Aorta (tissue), 5 donors: ENCODE measurements around the gene AFF4. TPM values are rescaled to one million over a fixed set of nuclear protein-coding genes. Genes with fewer than 3 reads are reported as not detected.

Experiments used
- ATAC-seq: fragments of 200-7000 bp; cut with Tn5 transposase; one replicate; pipeline ENCODE4 v1.9.1; 2022; ENCODE audit warnings: moderate library complexity; ENCODE audit not compliant: low FRiP score
- DNase-seq, 2 donors: peaks; one replicate each; pipeline ENCODE4 v3.0.0-alpha.2; 2020
- H3K27ac ChIP-seq, 2 donors: one replicate each; pipeline ENCODE4 v1.5.1; 2013; ENCODE audit warnings: low read length in 2 of 2, mild to moderate bottlenecking in 2 of 2, moderate library complexity in 2 of 2, control low read depth in 1 of 2, inconsistent platforms in 1 of 2, low read depth in 1 of 2
- H3K27me3 ChIP-seq, 2 donors: one replicate each; pipeline ENCODE4 v1.6.1; 2013; ENCODE audit warnings: control low read depth in 1 of 2, low read length in 1 of 2, mild to moderate bottlenecking in 1 of 2, moderate library complexity in 1 of 2; ENCODE audit not compliant: insufficient read depth in 2 of 2, control insufficient read depth in 1 of 2
- H3K36me3 ChIP-seq, 2 donors: one replicate each; pipeline ENCODE4 v1.6.1; 2013; ENCODE audit warnings: control low read depth in 1 of 2, low read length in 1 of 2, mild to moderate bottlenecking in 1 of 2; ENCODE audit not compliant: insufficient read depth in 2 of 2, control insufficient read depth in 1 of 2
- H3K4me1 ChIP-seq, 2 donors: one replicate each; pipeline ENCODE4 v1.6.1; 2013; ENCODE audit warnings: low read length in 2 of 2, control low read depth in 1 of 2, mild to moderate bottlenecking in 1 of 2, moderate library complexity in 1 of 2; ENCODE audit not compliant: insufficient read depth in 2 of 2, control insufficient read depth in 1 of 2
- H3K4me3 ChIP-seq, 2 donors: one replicate each; pipeline ENCODE4 v1.5.1; 2013; ENCODE audit warnings: low read length in 2 of 2, control low read depth in 1 of 2, mild to moderate bottlenecking in 1 of 2
- H3K9me3 ChIP-seq: one replicate; pipeline ENCODE4 v1.6.1; 2013; ENCODE audit warnings: mild to moderate bottlenecking, low read length; ENCODE audit not compliant: control insufficient read depth
- WGBS, 2 donors: extraction: QIAGEN DNeasy Blood & Tissue Kit; methylation state at CpG; one replicate each; pipeline ENCODE4 v1.1.7; 2013; 5-methylcytosine and 5-hydroxymethylcytosine counted together
- intact Hi-C, 2 donors: fragments of 100-400 bp; cut with DNase I; formaldehyde crosslinking; loops; one replicate each; pipeline versions ENCODE4 v1.14.2 to v1.15.0; 2022
- polyA plus RNA-seq, 2 donors: library from polyadenylated mRNA; stranded (reverse); fragments of 200-250 nt; gene quantifications; one replicate each; pipeline ENCODE4 v1.2.3, GENCODE V29; 2013
- total RNA-seq, 2 donors: library from RNA; stranded (reverse); fragmentation: NEBNext Ultra II Directional; extraction: Animal tissue kit (Norgen Biotek cat#: 25700); gene quantifications; one replicate each; pipeline ENCODE4 v1.2.1, GENCODE V29; 2021
- donor health status: healthy with polysubstance abuse.
- donor health status: Bipolar disorder and iron deficiency.
- donor health status: DM: no; HTN: no; CAD: no.
- donor health status: DM: no; HTN: no; CAD: no.
- donor health status: DM: yes; HTN: yes; CAD: no.

Gene AFF4
- total and polyA plus RNA-seq, 4 donors, result 8.4 to 131 (median 58.9) TPM

DNA sequence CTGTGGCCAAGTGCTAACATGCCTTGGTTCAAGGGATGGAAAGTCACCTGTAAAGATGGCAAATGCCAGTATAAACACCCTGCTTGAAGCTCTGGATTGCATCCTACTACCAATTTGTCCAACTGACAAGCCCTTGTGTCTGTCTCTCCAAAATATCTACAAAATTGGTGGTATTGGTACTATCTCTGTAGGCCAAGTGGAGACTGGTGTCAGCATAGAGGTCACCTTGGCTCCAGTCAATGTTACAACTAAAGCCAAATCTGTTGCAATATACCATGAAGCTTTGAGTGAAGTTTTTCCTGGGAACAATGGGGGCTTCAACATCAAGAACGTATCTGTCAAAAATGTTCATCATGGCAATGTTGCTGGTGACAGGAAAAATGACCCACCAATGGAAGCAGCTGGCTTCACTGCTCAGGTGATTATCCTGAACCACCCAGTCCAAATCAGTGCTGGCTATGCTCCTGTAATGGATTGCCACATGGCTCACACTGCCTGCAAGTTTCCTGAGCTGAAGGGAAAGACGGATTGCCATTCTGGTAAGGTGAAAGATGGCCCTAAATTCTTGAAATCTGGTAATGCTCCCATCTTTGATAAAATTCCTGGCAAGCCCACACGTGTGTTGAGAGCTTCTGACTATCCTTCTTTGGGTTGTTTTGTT is 19.9 kb downstream of the AFF4 start:
- ATAC-seq, result no peak
- intact Hi-C loops, result no loop called here
- peaks cover 4 to 6% of the 10 kb centered on the region in 2 donors for H3K4me1 ChIP-seq
- H3K9me3 ChIP-seq, result no peaks in the 10 kb centered on the region
- H3K27ac ChIP-seq, result no peak overlapping the region
- no peak overlapping the region for H3K4me3 ChIP-seq
- DNase-seq, result no peak
- WGBS, 2 donors, result 70 to 72% methylated on average over 3 of the region's 3 CpGs
- H3K27me3 ChIP-seq, result no peaks in the 10 kb centered on the region
- H3K36me3 ChIP-seq, result no peaks in the 10 kb centered on the region

DNA sequence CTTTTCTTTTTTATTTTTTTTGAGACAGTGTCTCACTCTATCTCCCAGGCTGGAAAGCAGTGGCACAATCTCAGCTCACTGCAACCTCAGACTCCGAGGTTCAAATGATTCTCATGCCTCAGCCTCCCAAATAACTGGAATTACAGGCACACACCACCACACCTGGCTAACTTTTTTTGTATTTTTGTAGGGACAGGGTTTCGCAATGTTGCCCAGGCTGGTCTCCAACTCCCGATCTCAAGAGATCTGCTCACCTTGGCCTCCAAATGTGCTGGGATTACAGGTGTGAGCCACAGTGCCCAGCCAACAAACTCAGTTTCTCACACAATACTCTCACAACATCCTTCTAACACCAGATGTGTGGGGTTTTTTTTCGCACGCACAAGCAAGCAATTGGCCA is 22.1 kb downstream of the AFF4 start:
- Histone ChIP-seq H3K9me3 (no peaks in the 10 kb centered on the region), H3K27ac (no peak overlapping the region), H3K4me3 (no peak overlapping the region), H3K36me3 (no peaks in the 10 kb centered on the region), H3K4me1 (peaks cover 4 to 6% of the 10 kb centered on the region in 2 donors), H3K27me3 (no peaks in the 10 kb centered on the region)
- ATAC-seq, result no peak
- intact Hi-C loops, result no loop called here
- 93% methylated on average over 5 of the region's 5 CpGs for WGBS, 2 donors
- DNase-seq, result no peak

DNA sequence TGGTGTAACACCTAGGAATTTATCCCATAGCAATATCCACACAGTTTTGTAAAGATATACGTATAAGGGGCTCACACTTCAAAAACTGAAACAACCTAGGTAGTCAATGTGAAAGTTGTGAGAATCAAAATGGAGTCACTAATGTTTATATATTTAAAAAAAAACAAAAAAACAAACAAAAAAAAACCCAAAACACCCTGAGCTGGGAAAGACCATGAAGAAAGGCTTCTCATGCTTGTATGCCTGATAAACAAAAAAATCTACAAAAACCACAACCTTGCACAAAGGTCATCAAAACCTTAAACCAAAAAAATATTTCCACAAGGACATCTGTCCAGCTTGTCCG is 35.4 kb downstream of the AFF4 start:
- DNase-seq, result no peak
- ATAC-seq, result no peak
- Histone ChIP-seq H3K27ac (no peak overlapping the region), H3K4me1 (peaks cover 0 to 4% of the 10 kb centered on the region in 2 donors), H3K9me3 (no peaks in the 10 kb centered on the region), H3K36me3 (peaks cover 2 to 3% of the 10 kb centered on the region in 2 donors), H3K27me3 (no peaks in the 10 kb centered on the region), H3K4me3 (no peak overlapping the region)
- intact Hi-C loops, result no loop called here
- WGBS, 2 donors, result 85% methylated on average over 2 of the region's 2 CpGs

- Histone ChIP-seq H3K4me1 (peaks cover 0 to 4% of the 10 kb centered on the region in 2 donors), H3K27ac (no peak overlapping the region), H3K9me3 (no peaks in the 10 kb centered on the region), H3K4me3 (no peak overlapping the region), H3K36me3 (peaks cover 2 to 3% of the 10 kb centered on the region in 2 donors), H3K27me3 (no peaks in the 10 kb centered on the region)
- WGBS, 2 donors, result 55 to 66% methylated on average over 2 of the region's 2 CpGs
- no peak for ATAC-seq
- intact Hi-C loops, result no loop called here
- DNase-seq, result no peak
These were observed 35.9 kb downstream of the AFF4 start for GRCh38 chr5:132927355-132928061.

DNA sequence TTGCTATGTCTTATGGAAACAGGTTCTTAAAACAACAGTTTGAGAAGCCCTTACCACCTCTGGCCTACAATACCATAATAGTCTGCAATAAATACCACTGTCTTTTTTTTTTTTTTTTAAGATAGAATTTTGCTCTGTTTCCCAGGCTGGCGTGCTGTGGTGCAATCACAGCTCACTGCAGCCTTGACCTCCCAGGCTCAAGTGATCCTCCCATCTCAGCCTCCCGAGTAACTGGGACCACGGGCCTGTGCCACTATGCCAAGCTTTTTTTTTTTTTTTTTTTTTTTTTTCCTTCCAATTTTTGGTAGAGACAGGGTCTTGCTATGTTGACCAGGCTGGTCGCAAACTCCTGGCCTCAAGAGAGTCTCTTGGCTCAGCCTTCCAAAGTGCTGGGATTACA is 37.0 kb downstream of the AFF4 start:
- Histone ChIP-seq H3K27me3 (no peaks in the 10 kb centered on the region), H3K4me3 (no peak overlapping the region), H3K36me3 (peaks cover 2 to 3% of the 10 kb centered on the region in 2 donors), H3K4me1 (peaks cover 0 to 4% of the 10 kb centered on the region in 2 donors), H3K9me3 (no peaks in the 10 kb centered on the region), H3K27ac (no peak overlapping the region)
- intact Hi-C loops, result no loop called here
- no peak for DNase-seq
- no peak for ATAC-seq
- 92% methylated on average over 4 of the region's 4 CpGs for WGBS, 2 donors

DNA sequence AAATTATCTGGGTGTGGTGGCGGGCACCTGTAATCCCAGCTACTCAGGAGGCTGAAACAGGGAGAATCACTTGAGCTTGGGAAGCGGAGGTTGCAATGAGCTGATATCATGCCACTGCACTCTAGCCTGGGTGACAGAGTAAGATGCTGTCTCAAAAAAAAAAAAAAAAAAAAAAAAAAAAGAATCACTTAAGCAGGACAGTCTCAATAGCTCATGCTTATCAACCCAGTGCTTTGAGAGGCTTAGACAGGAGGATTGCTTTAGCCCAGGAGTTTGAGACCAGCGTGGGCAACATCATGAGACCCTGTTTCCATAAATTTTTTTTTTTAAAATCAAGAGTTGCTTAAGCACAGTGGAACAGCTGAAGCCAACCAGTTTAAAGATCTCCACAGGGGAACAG is 47.3 kb downstream of the AFF4 start:
- H3K36me3 ChIP-seq, result no peaks in the 10 kb centered on the region
- intact Hi-C loops, result no loop called here
- ATAC-seq, result no peak

DNA sequence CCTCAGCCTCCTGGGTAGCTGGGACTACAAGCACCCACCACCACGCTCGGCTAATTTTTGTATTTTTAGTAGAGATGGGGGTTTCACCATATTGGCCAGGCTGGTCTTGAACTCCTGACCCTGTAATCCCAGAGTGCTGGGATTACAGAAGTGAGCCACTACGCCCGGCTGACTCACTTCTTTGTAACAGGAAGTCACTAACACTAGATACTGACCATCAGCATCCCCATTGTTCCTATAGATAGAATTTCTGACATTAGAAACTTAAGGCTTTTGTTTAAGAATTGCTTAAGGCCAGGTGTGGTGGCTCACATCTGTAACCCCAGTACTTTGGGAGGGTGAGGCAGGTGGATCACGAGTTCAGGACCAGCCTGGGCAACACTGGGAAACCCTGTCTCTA is 47.8 kb downstream of the AFF4 start:
- H3K27me3 ChIP-seq, result no peaks in the 10 kb centered on the region
- DNase-seq (no peak), ATAC-seq (no peak)
- H3K27ac ChIP-seq, result no peak overlapping the region
- H3K36me3 ChIP-seq, result no peaks in the 10 kb centered on the region
- WGBS, 2 donors, result 89 to 90% methylated on average over 5 of the region's 5 CpGs
- H3K4me3 ChIP-seq, result no peak overlapping the region
- H3K9me3 ChIP-seq, result no peaks in the 10 kb centered on the region
- H3K4me1 ChIP-seq, result peaks cover 0 to 2% of the 10 kb centered on the region in 2 donors
- intact Hi-C loops, result no loop called here

More for the DNA sequence above, 47.3 kb downstream of the AFF4 start:
- Histone ChIP-seq H3K4me3 (no peak overlapping the region), H3K4me1 (peaks cover 0 to 1% of the 10 kb centered on the region in 2 donors), H3K27me3 (no peaks in the 10 kb centered on the region), H3K27ac (no peak overlapping the region), H3K9me3 (no peaks in the 10 kb centered on the region)
- no peak for DNase-seq
- WGBS, 2 donors, result 97 to 98% methylated on average over 3 of the region's 3 CpGs

GRCh38 chr5:132909702-132910101 is 53.7 kb downstream of the AFF4 start:
- Histone ChIP-seq H3K36me3 (no peaks in the 10 kb centered on the region), H3K4me3 (no peak overlapping the region), H3K4me1 (peaks cover 2 to 3% of the 10 kb centered on the region in 2 donors), H3K27ac (no peak overlapping the region), H3K9me3 (no peaks in the 10 kb centered on the region), H3K27me3 (no peaks in the 10 kb centered on the region)
- intact Hi-C loops, result no loop called here
- DNase-seq, result no peak
- ATAC-seq, result no peak
- 77 to 81% methylated on average over 1 of the region's 1 CpG for WGBS, 2 donors

DNA sequence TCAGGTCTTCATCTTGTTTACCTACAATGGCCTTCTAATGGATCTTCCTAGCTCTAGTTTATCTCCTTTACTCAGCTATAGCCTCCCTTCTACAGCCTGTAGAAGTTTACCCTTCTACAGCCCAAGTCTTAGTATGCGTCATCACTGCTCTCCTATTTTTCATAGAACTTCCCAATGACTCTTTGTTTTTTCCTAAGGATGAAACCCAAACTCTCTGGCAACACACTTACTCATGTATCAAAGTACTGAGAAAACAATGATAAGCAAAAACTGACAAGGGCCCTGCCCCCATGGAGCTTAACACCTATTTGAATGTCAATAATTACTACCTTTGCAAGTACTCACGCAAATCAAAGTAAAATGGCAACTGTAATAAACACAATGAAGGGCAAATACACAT is 56.3 kb downstream of the AFF4 start:
- WGBS, 2 donors, result 95 to 96% methylated on average over 2 of the region's 2 CpGs
- H3K27me3 ChIP-seq, result no peaks in the 10 kb centered on the region
- H3K4me1 ChIP-seq, result peaks cover 2 to 3% of the 10 kb centered on the region in 2 donors
- H3K27ac ChIP-seq, result no peak overlapping the region
- intact Hi-C loops, result no loop called here
- H3K4me3 ChIP-seq, result no peak overlapping the region
- H3K9me3 ChIP-seq, result no peaks in the 10 kb centered on the region
- H3K36me3 ChIP-seq, result no peaks in the 10 kb centered on the region
- ATAC-seq (no peak), DNase-seq (no peak)
